ENCODE data around the gene EYS.
"Not testable (repeated sequence)": the region's sequence is repeated elsewhere in the genome, so short reads cannot be mapped to it uniquely, and the experiment has no call there.

Gene EYS

GRCh38 chr6:63800386-63800785, 1906.6 kb downstream of the EYS start:
- not testable (repeated sequence) for DNase-seq

GRCh38 chr6:63799813-63800212, 1907.2 kb downstream of the EYS start:
- DNase-seq: no peak

GRCh38 chr6:63799313-63799712, 1907.7 kb downstream of the EYS start:
- DNase-seq: no peak

- DNase-seq: no peak
These were observed 1908.6 kb downstream of the EYS start for GRCh38 chr6:63798378-63798777.

- DNase-seq: no peak
These were observed 1909.3 kb downstream of the EYS start for GRCh38 chr6:63797721-63798120.

GRCh38 chr6:63795826-63796225, 1911.2 kb downstream of the EYS start:
- DNase-seq: no peak

- DNase-seq: no peak
These were observed 1912.0 kb downstream of the EYS start for GRCh38 chr6:63795006-63795405.

GRCh38 chr6:63793465-63794137, 1913.4 kb downstream of the EYS start:
- DNase-seq: no peak

GRCh38 chr6:63792736-63793464, 1914.1 kb downstream of the EYS start:
- DNase-seq: no peak

- DNase-seq: no peak
These were observed 1916.7 kb downstream of the EYS start for GRCh38 chr6:63790334-63790733.

GRCh38 chr6:63789699-63790098, 1917.3 kb downstream of the EYS start:
- no peak for DNase-seq

GRCh38 chr6:63788569-63788968, 1918.5 kb downstream of the EYS start:
- DNase-seq: no peak

GRCh38 chr6:63787021-63787420, 1920.0 kb downstream of the EYS start:
- DNase-seq: no peak

- DNase-seq: no peak
These were observed 1922.0 kb downstream of the EYS start for GRCh38 chr6:63785006-63785405.

- DNase-seq: no peak
These were observed 1923.9 kb downstream of the EYS start for GRCh38 chr6:63783096-63783495.

GRCh38 chr6:63774961-63775360, 1932.1 kb downstream of the EYS start:
- DNase-seq: no peak

GRCh38 chr6:63773200-63773599, 1933.8 kb downstream of the EYS start:
- DNase-seq: no peak

- no peak for DNase-seq
These were observed 1941.2 kb downstream of the EYS start for GRCh38 chr6:63765828-63766227.

GRCh38 chr6:63764318-63764916, 1942.6 kb downstream of the EYS start:
- no peak for DNase-seq

GRCh38 chr6:63760199-63760598, 1946.8 kb downstream of the EYS start:
- no peak for DNase-seq

- no peak for DNase-seq
These were observed 1947.4 kb downstream of the EYS start for GRCh38 chr6:63759605-63760105.

GRCh38 chr6:63757826-63758225, 1949.2 kb downstream of the EYS start:
- no peak for DNase-seq

GRCh38 chr6:63757275-63757674, 1949.8 kb downstream of the EYS start:
- DNase-seq: not testable (repeated sequence)

- no peak for DNase-seq
These were observed 1956.6 kb downstream of the EYS start for GRCh38 chr6:63750400-63750799.

All from activated T-cell treated with anti-CD3 and anti-CD28 coated beads, Interleukin-2, amount 50 U/mL, for 1 hour (primary cell).